NCI-H460 (cell line): ENCODE results near the gene SEPTIN10. TPM values are rescaled to one million over a fixed set of nuclear protein-coding genes. Genes with fewer than 3 reads are reported as not detected.

Experiments
- DNase-seq: peaks from one replicate; pipeline ENCODE4 v3.0.0-alpha.2; 2016; ENCODE audit warnings: low read depth; ENCODE audit errors: extremely low read depth
- total RNA-seq: library from RNA; depleted of rRNA; stranded (reverse); fragments of >200 nt; shearing (Covaris generic); gene quantifications from 2 replicates; pipeline ENCODE4 v1.2.3, GENCODE V29; 2014; rRNA removed

SEPTIN10 gene
- total RNA-seq, 1 experiment from 2014 or later = 183 TPM

GRCh38 chr2:109503191-109503590, 110.6 kb downstream of the SEPTIN10 start:
- DNase-seq = no peak

DNA sequence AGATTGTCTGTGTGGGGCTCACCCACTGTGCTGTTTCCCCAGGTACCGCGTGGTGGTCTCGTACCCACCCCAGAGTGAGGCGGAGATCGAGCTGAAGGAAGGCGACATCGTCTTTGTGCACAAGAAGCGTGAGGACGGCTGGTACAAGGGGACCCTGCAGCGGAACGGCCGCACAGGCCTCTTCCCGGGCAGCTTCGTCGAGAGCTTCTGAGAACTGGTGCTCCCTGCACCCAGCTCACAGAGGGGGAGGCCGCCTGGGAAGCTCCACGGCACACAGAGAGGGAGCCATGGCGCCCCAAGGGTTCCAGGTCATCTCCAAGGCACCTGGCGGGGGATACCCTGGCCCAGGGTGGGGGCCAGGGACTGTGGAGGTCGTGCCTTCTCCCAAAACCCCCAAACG, 112.3 kb downstream of the SEPTIN10 start:
- DNase-seq = no peak

- no peak for DNase-seq
Observed at GRCh38 chr2:109500910-109501309, 112.9 kb downstream of the SEPTIN10 start.

DNA sequence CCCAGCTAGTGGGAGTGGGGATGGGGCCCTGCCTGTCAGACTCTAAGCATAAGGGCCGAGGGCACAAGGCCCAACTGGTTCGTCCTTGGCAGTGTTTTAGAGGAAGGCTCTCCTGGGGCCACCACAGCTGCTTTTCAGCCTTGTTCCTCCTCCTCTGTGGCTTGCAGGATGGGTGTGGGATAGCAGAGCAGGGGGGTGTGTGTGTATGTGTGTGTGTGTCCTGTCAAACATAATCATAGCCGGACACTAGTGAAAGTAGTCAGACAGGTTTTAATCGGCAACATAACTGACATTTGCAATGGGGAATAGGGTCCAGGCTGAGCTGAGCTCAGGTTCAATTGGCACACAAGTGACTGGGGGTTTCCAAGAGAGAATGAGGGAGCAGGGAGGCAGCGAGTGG, 114.2 kb downstream of the SEPTIN10 start:
- no peak for DNase-seq

- no peak for DNase-seq
Observed at GRCh38 chr2:109498906-109499305, 114.9 kb downstream of the SEPTIN10 start.

- DNase-seq = no peak
Observed at GRCh38 chr2:109497911-109498870, 115.6 kb downstream of the SEPTIN10 start.

- no peak for DNase-seq
Observed at GRCh38 chr2:109497463-109497862, 116.3 kb downstream of the SEPTIN10 start.

GRCh38 chr2:109494351-109494750, 119.4 kb downstream of the SEPTIN10 start:
- DNase-seq = no peak

- DNase-seq = no peak
Observed at GRCh38 chr2:109493176-109493935, 120.4 kb downstream of the SEPTIN10 start.

Other genes with a start within 250 kb of the SEPTIN10 start
- 67.9 and 72.3 TPM in 2 replicates for gene SOWAHC, start 398 bp upstream of the SEPTIN10 start, total RNA-seq
- 11.7 and 22.1 TPM in 2 replicates for gene RGPD5, start 180.3 kb upstream of the SEPTIN10 start, total RNA-seq